Measurements from ENCODE around the gene TNFRSF8.
"Not testable (repeated sequence)": the region's sequence is repeated elsewhere in the genome, so short reads cannot be mapped to it uniquely, and the experiment has no call there.

Gene TNFRSF8

DNA sequence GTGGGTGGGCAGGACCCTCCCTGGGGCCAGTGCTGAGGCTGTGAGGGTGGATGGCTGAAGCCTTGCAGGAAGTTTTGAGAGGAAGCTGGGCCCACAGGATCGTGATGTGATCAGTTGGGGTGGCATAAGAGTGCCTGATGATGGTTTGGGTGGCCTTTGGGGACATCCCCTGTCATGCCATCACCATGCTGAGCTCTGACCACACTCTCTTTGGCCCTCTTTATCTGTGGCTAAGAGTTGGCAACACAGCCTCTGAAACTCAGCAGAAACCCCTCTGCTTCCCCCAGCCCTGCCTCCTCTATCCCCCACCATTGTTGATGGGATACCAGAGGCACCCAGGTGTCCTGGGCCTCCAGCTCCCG lies 24.0 kb upstream of the TNFRSF8 start:
- DNase-seq = no peak

DNA sequence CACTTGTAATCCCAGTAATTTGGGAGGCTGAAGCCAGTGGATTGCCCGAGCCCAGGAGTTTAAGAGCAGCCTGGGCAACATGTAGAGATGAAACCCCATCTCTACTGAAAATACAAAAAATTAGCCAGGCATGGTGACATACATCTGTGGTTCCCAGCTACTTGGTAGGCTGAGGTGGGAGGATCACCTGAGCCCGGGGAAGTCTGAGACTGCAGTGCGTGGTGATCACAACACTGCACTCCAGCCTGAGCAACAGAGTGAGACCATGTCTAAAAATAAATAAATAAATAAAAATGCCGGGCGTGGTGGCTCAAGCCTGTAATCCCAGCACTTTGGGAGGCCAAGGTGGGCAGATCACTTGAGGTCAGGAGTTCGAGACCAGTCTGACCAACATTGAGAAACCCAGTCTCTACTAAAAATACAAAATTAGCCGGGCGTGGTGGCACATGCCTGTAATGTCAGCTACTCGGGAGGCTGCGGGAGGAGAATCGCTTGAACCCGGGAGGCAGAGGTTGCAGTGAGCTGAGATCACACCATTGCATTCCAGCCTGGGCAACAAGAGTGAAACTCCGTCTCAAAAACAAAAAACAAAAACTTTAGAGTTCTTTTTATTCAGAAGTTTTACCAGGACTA lies 23.2 kb upstream of the TNFRSF8 start:
- DNase-seq = not testable (repeated sequence)

- no peak for DNase-seq
Measured at GRCh38 chr1:12040457-12041051, 22.5 kb upstream of the TNFRSF8 start.

DNA sequence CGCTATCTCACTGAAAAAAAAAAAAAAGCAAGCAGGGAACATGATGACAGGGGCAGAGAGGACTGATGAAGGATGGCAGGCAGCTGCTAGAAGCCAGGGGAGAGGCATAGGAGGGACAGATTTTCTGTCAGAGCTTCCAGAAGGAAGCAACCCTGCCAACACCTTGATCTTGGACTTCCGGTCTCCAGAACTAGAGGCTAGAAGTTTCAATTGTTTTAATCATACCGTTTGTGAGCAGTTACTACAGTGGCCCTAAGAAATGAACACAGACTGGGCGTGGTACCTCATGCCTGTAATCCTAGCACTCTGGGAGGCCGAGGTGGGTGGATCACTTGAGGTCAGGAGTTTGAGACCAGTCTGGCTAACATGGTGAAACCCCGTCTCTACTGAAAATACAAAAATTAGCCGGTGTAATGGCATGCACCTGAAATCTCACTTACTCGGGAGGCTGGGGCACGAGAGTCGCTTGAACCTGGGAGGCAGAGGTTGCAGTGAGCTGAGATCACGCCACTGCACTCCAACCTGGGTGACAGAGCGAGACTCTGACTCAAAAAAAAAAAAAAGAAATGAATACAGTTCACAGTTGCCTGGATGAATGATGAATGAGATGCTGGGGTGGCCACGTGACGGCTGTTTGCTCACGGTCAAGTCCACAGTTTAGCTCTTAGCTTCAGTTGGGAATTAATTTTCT lies 18.8 kb upstream of the TNFRSF8 start:
- DNase-seq = not testable (repeated sequence)

DNA sequence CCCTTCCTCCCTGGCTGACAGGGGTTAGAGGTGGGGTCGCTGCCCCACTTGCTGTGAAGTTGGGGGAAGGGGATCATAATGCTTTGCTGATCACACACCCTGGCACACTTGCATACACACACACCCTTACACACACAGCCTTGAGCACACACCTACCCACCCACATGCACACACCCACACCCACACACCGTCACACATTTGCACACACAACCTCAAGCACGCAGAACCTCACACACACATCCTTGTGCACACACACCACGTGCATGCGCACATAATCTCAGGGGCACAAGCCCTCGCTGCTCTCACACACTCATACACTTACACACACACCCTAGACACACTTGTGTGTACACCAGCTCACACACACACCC lies 16.4 kb upstream of the TNFRSF8 start:
- no peak for DNase-seq

DNA sequence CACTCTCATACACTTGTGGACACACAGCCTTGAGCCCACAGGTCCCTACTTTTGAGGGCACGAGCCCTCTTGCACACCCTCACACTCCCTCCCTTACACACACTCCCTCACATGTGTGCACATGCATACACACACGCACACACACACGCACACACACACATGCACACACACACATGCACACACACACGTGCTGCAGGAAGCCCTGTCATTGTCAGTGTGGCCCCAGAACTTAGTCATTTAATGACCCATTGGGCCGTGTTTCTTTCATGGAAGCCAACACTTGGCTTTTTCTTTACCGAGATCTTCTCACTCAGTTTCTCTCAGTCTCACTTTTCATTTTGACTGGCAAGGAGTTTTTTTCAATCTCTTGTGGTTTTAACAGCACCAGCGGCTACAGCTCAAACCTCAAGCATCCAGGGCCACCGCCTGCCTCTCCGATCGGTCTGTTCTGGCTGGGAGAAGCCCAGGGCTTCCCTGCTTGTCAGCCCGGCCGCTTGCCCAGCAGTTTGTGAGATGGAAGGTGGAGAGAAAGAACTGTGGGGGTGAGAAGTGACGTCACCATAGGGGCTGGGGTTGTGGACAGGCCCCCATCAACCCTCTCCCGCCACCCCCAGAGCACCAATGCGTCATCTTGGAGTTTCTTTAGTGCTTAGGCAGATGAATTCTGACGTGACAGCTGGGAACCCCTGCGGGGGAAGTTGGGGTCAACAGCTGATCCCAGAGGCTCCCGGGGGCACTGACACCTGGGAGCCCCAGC lies 15.8 kb upstream of the TNFRSF8 start:
- peak; percentile 38 for DNase-seq

GRCh38 chr1:12048372-12048771 lies 14.7 kb upstream of the TNFRSF8 start:
- DNase-seq = no peak

DNA sequence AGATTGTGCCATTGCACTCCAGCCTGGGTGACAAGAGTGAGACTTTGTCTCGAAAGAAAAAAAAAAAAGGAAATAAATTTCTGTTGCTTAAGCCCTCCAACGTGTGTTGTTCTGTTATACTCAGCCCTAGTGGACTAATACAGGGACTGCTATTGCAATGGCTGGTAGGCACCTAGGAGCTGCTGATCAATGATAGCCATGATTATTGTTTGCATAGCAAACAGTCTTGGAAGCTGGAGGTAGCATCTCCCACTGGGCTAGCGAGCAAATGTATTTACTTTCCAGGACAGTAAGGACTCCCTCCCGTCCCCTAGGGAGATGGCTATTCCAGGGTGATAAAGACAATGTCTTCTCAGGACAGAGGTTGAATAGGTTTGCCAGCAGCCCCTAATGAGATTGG lies 13.5 kb upstream of the TNFRSF8 start:
- DNase-seq = no peak

DNA sequence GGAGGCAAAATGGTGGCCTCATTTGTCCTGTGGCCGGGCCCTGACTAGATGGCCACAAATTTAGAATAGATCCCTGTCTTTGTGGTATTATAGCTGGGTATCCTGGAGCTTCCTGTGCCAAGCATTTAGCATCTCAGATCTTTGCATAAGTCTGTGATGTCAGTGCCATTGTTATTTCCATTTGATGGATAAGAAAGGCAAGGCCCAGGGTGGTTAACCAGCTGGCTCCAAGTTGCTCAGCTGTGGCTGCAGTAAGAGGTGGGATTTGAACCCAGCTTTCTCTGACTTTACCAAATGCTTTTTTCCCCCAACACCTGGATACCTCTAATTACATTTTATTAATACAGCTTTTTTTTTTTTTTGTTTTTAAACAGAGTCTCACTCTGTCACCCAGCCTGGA lies 11.7 kb upstream of the TNFRSF8 start:
- no peak for DNase-seq

DNA sequence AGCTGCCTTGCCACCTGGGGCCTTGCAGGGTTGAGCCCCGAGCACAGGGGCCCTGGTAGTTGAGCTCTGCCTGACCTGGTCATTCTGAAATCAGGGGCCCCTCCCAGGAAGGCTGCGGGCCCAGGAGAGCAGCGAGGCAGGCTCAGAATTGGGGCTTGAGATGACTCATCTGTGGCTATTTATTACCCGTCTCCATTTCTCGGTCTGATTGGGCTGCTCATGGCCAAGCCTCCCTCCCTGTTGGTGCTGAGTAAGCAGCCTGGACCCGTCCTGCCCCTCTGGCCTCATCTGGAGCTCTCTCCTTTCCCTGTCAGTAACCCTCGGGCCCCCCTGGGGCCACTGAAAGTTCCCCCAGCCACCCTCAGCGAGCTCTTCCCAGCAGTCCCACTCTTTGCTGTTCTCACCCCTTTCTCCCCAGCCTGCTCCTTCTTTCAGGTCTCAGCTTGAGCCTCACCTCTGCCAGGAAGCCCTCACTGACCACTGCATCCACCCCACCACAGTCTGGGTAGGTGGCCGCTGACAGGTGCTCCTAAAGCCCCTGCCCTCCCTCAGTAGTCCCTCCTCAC lies 11.0 kb upstream of the TNFRSF8 start:
- no peak for DNase-seq

DNA sequence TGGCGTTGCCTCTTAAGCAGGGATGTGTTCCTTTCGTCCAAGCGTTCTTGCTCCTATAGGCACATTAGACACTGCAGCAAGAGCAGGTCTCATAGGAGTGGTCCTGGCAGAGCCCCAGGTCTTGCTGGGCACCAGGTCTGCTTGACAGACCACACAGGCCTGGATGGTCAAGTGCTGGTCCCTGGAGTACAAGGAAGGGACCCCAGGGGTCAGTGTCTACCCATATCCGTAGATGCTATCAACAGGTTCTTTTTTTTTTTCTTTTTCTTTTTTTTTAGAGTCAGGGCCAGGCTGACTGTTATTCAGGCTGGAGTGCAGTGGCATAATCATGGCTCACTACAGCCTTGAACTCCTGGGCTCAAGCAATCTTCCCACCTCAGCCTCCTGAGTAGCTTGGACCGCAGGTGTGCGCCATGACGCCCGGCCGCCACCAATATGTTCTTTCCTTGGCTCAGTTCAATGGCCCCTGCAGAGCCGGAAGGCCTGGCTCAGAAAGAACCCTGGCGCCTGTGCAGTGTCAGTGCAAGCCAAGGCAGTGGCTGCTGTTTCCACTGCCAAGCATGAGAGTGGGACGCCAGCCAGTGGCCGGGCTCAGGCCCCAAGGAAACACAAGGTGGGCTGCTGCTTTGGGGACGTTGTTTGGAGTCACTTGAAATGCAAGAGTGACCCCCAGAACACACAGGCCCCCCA lies 10.0 kb upstream of the TNFRSF8 start:
- no peak for DNase-seq

GRCh38 chr1:12053752-12054548 lies 9.2 kb upstream of the TNFRSF8 start:
- DNase-seq = no peak

GRCh38 chr1:12055259-12055658 lies 7.8 kb upstream of the TNFRSF8 start:
- DNase-seq = no peak

DNA sequence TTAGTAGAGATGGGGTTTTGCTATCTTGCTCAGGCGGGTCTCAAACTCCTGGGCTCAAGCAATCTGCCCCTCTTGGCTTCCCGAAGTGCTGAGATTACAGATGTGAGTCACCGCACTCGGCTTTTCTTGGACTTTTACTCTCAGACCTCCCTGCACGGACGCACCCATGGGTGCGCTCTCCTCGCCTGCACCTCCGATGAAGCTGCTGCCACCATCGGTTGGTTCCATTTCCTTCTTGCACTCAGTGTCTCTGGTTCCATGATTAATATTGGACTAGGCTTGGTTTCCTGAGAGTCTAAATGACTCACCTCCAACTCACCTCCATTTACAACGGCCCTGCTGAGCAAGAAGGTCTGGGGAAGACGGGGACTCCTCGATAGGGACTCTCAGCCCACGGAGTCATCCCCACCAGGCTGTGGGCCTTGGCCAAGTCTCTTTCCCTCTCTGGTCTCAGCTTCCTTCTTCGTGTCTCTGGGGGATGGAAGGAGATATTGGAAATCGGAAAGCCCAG lies 6.7 kb upstream of the TNFRSF8 start:
- no peak for DNase-seq

GRCh38 chr1:12057382-12057781 lies 5.7 kb upstream of the TNFRSF8 start:
- DNase-seq = no peak

- no peak for DNase-seq
Measured at GRCh38 chr1:12057940-12058687, 5.0 kb upstream of the TNFRSF8 start.

GRCh38 chr1:12059226-12059625 lies 3.9 kb upstream of the TNFRSF8 start:
- DNase-seq = no peak

DNA sequence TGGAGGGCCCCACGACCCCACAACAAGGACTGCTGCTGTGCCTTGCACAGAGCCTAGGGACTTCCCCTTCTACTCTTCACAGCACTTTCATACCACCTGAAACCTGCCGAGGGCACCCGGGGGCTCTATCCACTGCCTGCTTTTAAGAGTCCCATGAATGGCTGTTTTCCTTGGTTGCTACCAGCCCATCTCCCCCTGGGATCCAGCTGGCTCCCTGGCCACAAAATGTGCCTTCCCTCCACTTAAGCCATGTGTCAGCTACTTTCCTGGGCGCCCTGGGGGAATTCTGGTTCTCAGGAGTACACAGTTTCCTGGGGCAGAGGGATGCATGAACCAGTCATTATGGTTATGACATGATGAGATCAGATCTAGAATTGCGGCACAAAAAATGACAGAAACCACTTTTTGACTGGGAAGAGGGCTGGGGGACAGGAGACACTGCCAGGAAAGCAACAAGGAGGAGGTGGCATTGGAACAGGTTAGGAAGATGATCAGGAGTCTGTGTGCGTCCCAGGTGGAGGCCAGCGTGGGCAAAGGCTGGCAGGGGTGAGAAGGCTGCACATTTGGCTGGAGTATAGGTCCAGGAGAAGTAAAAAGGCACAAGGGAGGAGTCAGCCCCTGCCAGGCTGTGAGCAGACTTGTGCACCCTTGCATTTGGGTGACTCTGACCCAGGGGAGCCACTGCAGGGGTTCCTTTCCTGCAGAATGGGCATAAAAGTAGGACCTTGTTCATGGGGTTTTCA lies 3.2 kb upstream of the TNFRSF8 start:
- no peak for DNase-seq

- no peak for DNase-seq
Measured at GRCh38 chr1:12060500-12060899, 2.6 kb upstream of the TNFRSF8 start.

All from activated T-cell treated with anti-CD3 and anti-CD28 coated beads, Interleukin-2, amount 50 U/mL, for 1 hour (primary cell).